GM18505 (cell line): Measurements from ENCODE around the gene PRDM1.

Source experiments
- ATAC-seq: cut with Tn5 transposase; IDR thresholded peaks from one replicate; pipeline ENCODE4 v1.9.1; 2021; ENCODE audit not compliant: unreplicated experiment
- POLR2A ChIP-seq: IDR thresholded peaks from 4 replicates; pipeline ENCODE4 v1.6.1; 2011; ENCODE audit warnings: borderline replicate concordance; ENCODE audit not compliant: insufficient read depth, insufficient read length; ENCODE audit errors: extremely low read depth

PRDM1 gene

GRCh38 chr6:106106276-106107042, 20.3 kb downstream of the PRDM1 start:
- TF ChIP-seq POLR2A = peak; percentile 28

GRCh38 chr6:106107043-106107613, 21.0 kb downstream of the PRDM1 start:
- ATAC-seq = no peak
- no peak for TF ChIP-seq POLR2A

More at GRCh38 chr6:106106276-106107042, 20.3 kb downstream of the PRDM1 start:
- ATAC-seq = no peak

- no peak for ATAC-seq
- no peak for TF ChIP-seq POLR2A
Observed at GRCh38 chr6:106108129-106108528, 22.0 kb downstream of the PRDM1 start.

- TF ChIP-seq POLR2A = no peak
- no peak for ATAC-seq
Observed at GRCh38 chr6:106109029-106109428, 22.9 kb downstream of the PRDM1 start.

GRCh38 chr6:106110164-106110826, 24.2 kb downstream of the PRDM1 start:
- peak; percentile 19 for TF ChIP-seq POLR2A
- ATAC-seq = no peak

GRCh38 chr6:106112433-106112832, 26.3 kb downstream of the PRDM1 start:
- no peak for ATAC-seq
- TF ChIP-seq POLR2A = no peak

- ATAC-seq = no peak
- TF ChIP-seq POLR2A = no peak
Observed at GRCh38 chr6:106113256-106113959, 27.3 kb downstream of the PRDM1 start.

- peak; percentile 79 for ATAC-seq
- no peak for TF ChIP-seq POLR2A
Observed at GRCh38 chr6:106114492-106114891, 28.4 kb downstream of the PRDM1 start.

GRCh38 chr6:106115286-106115685, 29.1 kb downstream of the PRDM1 start:
- TF ChIP-seq POLR2A = no peak
- no peak for ATAC-seq

GRCh38 chr6:106116125-106116832, 30.1 kb downstream of the PRDM1 start:
- ATAC-seq = no peak
- TF ChIP-seq POLR2A = no peak

GRCh38 chr6:106117579-106117978, 31.4 kb downstream of the PRDM1 start:
- no peak for ATAC-seq
- no peak for TF ChIP-seq POLR2A

- no peak for ATAC-seq
- TF ChIP-seq POLR2A = no peak
Observed at GRCh38 chr6:106118835-106119431, 32.8 kb downstream of the PRDM1 start.
